ENCODE results near the gene MEI1.

GRCh38 chr22:41731609-41732008 is 32.3 kb downstream of the MEI1 start:
- TF ChIP-seq YY1 (IDR thresholded peaks at IDR 0.05; ENCODE audit: insufficient read depth, insufficient read length) (no peak), ZNF274 (IDR thresholded peaks at IDR 0.05; ENCODE audit: low read depth, low read length) (no peak)
